ENCODE measurements around the gene IL17C.

The IL17C gene

DNA sequence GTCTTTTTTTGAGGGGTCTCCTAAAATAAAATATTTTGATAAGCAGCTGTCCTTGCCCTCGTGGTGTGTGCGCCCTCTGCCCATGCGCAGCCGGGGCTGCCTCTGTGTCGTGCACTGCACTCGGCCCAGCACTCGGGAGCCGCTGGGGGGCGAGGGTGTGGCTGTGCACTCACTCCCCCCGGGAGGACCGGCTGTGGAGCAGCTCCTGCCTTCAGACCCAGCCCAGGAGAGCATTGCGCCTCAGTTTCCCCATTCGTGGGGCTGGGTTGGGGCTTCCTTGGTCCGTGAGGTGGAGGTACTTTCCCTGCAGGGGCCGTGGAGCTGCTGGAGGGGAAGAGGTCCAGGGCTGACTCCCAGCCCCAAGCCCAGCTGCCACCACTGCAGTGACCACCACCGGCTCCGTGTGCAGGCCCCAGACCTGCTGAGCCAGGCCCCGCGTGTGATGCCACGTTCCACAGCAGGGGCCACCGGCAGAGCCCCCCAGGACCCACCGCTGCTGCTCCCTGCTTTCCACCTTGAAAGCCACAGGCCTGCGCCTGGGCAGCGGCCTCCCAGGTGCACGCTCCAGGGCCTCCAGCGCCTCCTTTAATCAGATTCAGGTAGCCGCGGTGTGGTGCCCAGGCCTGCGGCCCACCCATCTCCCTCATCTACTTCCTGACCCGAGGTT is 6.3 kb upstream of the IL17C start:
- TF ChIP-seq, protein P1, sequence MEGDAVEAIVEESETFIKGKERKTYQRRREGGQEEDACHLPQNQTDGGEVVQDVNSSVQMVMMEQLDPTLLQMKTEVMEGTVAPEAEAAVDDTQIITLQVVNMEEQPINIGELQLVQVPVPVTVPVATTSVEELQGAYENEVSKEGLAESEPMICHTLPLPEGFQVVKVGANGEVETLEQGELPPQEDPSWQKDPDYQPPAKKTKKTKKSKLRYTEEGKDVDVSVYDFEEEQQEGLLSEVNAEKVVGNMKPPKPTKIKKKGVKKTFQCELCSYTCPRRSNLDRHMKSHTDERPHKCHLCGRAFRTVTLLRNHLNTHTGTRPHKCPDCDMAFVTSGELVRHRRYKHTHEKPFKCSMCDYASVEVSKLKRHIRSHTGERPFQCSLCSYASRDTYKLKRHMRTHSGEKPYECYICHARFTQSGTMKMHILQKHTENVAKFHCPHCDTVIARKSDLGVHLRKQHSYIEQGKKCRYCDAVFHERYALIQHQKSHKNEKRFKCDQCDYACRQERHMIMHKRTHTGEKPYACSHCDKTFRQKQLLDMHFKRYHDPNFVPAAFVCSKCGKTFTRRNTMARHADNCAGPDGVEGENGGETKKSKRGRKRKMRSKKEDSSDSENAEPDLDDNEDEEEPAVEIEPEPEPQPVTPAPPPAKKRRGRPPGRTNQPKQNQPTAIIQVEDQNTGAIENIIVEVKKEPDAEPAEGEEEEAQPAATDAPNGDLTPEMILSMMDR (conservative IDR thresholded peaks at IDR 0.05; ENCODE audit: low read depth, low read length): no peak
- no peak for DNase-seq (ENCODE audit: low read depth)
- no peak overlapping the region for H3K4me3 ChIP-seq (ENCODE audit: low read depth, low read length)

DNA sequence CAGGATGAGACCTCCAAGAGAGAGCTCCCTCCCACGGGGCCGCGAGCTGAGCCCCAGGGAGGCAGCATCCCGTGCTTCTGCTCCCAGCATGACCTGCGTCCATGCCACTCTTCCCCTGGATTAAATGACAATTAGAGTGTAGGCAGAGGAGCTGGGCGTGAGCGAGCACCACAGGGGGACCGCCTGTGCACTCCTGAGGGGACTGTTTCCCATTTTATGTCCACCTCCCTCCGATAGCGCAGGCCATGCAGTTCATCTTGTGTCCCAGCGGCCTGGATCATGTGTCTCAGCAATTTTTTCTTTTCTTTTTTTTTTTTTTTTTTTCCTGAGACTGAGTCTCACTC is 5.8 kb upstream of the IL17C start:
- TF ChIP-seq, protein P1 (conservative IDR thresholded peaks at IDR 0.05; ENCODE audit: low read depth, low read length): no peak
- H3K4me3 ChIP-seq (ENCODE audit: low read depth, low read length): no peak overlapping the region
- DNase-seq (ENCODE audit: low read depth): no peak

DNA sequence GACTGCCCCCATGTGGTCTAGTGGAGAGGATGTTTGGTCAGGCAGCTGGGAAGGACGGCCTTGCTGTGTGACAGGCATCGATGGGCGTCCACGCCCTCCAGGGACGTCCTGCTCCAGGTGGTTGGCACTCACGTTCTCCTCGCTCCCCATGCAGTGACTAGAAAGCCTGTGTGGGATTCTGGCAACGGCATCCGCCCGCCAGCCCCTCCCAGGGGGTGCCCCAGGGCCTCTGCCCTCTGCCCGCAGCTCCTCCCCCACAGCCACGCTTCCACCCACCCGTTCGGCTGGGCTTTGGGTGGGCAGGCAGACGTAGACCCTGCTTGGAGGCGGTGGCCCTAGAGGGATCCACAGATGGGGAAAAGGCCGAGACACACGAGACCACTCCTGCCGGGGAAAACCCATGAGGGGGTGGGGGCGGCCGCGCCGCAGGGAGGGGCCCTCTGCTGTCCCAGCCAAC is 4.7 kb upstream of the IL17C start:
- TF ChIP-seq, protein P1 (conservative IDR thresholded peaks at IDR 0.05; ENCODE audit: low read depth, low read length): peak; percentile 57
- H3K4me3 ChIP-seq (ENCODE audit: low read depth, low read length): peak overlapping the region; percentile 56
- DNase-seq (ENCODE audit: low read depth): peak; percentile 44

DNA sequence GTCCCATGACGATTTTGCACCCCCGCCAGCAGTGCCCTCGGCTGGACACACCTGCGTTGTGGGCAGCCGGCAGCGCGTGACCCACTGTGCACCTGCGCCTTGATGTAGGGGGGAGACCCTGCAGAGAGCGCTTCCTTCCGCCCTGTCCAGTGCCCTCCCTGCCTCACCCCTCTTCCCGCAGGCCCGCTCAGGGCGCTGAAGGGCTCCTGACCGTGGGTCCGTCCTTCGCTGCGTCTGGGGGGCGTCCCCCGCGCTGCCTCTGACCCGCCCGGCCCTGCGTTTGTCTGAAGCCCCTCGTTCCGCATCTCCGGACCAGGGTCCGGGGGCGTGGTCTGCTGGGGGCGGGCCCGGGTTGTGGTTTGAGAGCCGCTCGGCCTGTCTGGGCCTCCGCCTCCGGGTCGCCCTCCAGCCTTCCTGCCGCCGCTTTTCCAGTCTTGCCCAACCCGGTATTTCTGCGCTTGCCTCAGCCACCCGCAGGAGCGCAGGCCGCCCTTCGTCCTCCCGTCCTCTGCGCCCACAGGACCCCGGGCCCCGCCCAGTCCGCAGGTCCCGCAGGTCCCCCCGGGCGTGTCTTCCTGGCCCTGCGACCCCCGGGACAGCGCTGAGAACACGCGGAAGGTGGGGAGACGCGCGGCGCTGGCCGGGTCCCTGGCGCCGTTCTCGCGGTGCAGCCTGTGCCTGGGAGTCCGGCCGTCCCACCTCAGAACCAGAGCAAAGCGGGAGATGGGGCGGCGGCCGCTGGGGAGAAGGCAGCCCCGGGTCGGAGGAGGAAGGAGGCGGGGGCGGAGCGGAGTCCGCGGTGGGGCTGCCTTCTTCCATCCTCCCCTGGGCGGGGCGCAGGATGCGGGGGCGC is 4.0 kb upstream of the IL17C start:
- DNase-seq (ENCODE audit: low read depth): peak; percentile 56
- peak overlapping the region; percentile 56 for H3K4me3 ChIP-seq (ENCODE audit: low read depth, low read length)
- TF ChIP-seq, protein P1 (conservative IDR thresholded peaks at IDR 0.05; ENCODE audit: low read depth, low read length): no peak

DNA sequence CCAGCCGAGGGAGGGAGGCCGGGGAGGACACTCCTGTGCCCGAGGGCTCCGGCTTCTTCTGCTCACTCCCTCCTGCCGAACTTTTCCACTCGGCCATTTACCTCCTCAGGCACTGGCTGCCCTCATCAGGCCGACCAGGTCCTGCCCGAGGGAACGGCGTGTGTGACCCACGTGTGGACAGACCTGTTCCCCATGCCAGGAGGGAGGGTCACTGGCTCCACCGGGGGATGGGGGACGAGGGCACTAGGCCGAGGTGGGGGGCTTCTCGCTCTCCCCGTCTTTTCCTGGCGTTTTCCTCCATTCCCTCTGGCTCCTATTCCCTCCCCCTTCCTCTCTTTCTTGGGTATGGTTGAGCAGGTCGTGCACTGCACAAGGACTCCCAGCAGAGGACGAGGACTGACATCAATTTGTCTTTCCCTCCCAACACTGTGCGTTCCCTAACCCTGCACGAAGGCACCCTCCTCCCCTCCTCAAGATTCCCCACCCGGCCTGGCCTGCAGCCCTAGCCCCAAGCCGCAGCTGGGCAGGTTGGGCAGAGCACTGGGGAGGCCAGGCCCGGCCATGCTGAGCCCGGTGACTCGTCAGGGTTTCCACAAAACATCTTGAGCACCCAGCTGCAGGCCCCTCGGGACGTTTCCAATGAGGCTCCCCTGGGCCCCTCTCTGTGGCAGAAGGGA is 3.2 kb upstream of the IL17C start:
- H3K4me3 ChIP-seq (ENCODE audit: low read depth, low read length): peak overlapping the region; percentile 56
- TF ChIP-seq, protein P1 (conservative IDR thresholded peaks at IDR 0.05; ENCODE audit: low read depth, low read length): no peak
- no peak for DNase-seq (ENCODE audit: low read depth)

DNA sequence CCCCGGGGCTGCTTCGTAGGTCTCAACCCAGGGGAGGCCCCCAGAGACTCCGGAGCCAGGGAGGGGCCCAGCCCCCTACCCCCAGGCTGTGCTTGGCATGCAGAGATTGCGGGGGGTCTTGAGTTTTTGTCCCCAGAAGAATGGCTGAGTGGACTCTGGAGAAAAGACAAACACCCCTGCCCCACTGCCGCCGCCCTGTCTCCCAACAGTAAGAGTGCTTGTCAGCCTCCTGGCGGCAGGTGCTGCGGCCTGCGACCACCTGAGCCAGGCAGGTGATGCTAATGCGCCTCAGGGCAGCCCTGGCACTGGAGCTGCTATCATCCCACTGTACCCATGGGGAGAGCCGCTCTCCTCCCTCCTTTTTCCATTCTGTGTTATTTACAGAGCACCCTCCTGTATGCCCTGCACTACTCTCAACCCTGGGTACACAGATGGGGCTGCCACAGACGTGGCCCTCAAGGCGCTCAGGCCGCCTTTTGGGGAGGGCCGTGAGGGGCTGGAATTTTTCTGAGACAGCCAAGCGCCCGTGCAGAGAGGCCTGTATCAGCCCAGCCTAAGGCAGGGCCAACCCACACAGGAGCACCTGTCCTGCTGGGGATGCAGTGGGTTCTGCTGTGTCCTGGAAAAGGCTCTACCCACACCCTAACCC is 2.6 kb upstream of the IL17C start:
- no peak for DNase-seq (ENCODE audit: low read depth)
- no peak overlapping the region for H3K4me3 ChIP-seq (ENCODE audit: low read depth, low read length)
- TF ChIP-seq, protein P1 (conservative IDR thresholded peaks at IDR 0.05; ENCODE audit: low read depth, low read length): no peak

All from choroid plexus epithelial cell (primary cell).